HepG2 (cell line): Measurements from ENCODE around the gene RAD18.

Experiments
- POLR2G ChIP-seq: fragments of 200-400 bp; formaldehyde crosslinking; IDR thresholded peaks from 2 replicates; pipeline ENCODE4 v1.6.1; 2018; ENCODE audit warnings: mild to moderate bottlenecking, low read depth, low read length, moderate library complexity
- TAF1 ChIP-seq: sonication (generic); formaldehyde crosslinking; IDR thresholded peaks from 2 replicates; pipeline ENCODE4 v1.4.0; 2020; ENCODE audit warnings: missing genetic modification reagents
- ZFP1 ChIP-seq: IDR thresholded peaks from 2 replicates; pipeline ENCODE4 v1.6.1; 2016
- ZHX2 ChIP-seq, 2 experiments: sonication (generic) in 1 of 2; formaldehyde crosslinking in 1 of 2; IDR thresholded peaks; 2 replicates each; pipeline versions ENCODE4 v1.6.1 to v1.9.0; 2014 to 2022; ENCODE audit warnings: antibody characterized with exemption in 1 of 2, borderline replicate concordance in 1 of 2, inconsistent platforms in 1 of 2, low read depth in 1 of 2, missing genetic modification reagents in 1 of 2
- ZNF207 ChIP-seq: fragments of 450-650 bp; IDR thresholded peaks from 2 replicates; pipeline ENCODE4 v1.6.1; 2016; ENCODE audit warnings: antibody characterized with exemption, borderline replicate concordance
- ZNF784 ChIP-seq: sonication (generic); formaldehyde crosslinking; IDR thresholded peaks from 2 replicates; pipeline ENCODE4 v1.5.1; 2020; ENCODE audit warnings: missing genetic modification reagents, mild to moderate bottlenecking, borderline replicate concordance

GRCh38 chr3:8962226-8962861, 928 bp downstream of the RAD18 start:
- no peak for TF ChIP-seq TAF1 (CRISPR knock-in tag)
- TF ChIP-seq ZFP1 (CRISPR knock-in tag), result no peak
- no peak for TF ChIP-seq ZNF784 (CRISPR knock-in tag)
- no peak for TF ChIP-seq ZHX2 (IDR thresholded peaks at IDR 0.05; ENCODE audit: low read depth)
- no peak for TF ChIP-seq ZHX2 (CRISPR knock-in tag; IDR thresholded peaks at IDR 0.05; ENCODE audit: borderline replicate concordance)
- TF ChIP-seq ZNF207, result no peak
- no peak for TF ChIP-seq POLR2G
